OCI-LY7 (cell line): ENCODE data around the gene NINJ1. TPM values are rescaled to one million over a fixed set of nuclear protein-coding genes. Genes with fewer than 3 reads are reported as not detected.

Source experiments
- BruUV-seq: library from RNA; stranded (reverse); fragments of 400-500 nt; replicated peaks from 2 replicates; lab custom pipeline; 2021; lab: Mats Ljungman, UMichigan
- CTCF ChIA-PET: fragments of 300-600 bp; sonication (Branson Sonifier 250); formaldehyde crosslinking; loops from one replicate; lab custom pipeline; 2022; ENCODE audit warnings: antibody characterized with exemption; ENCODE audit not compliant: unreplicated experiment; lab: Charles Lee
- POLR2A ChIA-PET: fragments of 300-600 bp; sonication (Branson Sonifier 250); formaldehyde crosslinking; loops from one replicate; lab custom pipeline; 2022; ENCODE audit warnings: antibody characterized with exemption; lab: Charles Lee
- DNase-seq: peaks from one replicate; pipeline ENCODE4 v3.0.0-alpha.2; 2015; ENCODE audit warnings: low spot score
- H2AFZ ChIP-seq: fragments of 200-600 bp; sonication (generic), shearing (Covaris generic); 2 replicates; pipeline ENCODE4 v1.6.1; 2014; ENCODE audit warnings: mild to moderate bottlenecking, antibody characterized with exemption, low read length, moderate library complexity
- H3K27ac ChIP-seq: fragments of 200-600 bp; sonication (generic); 2 replicates; pipeline ENCODE4 v1.5.1; 2014; ENCODE audit warnings: mixed run types, low read depth, mild to moderate bottlenecking, moderate library complexity, low read length, inconsistent platforms; ENCODE audit not compliant: poor library complexity, severe bottlenecking
- H3K36me3 ChIP-seq: fragments of 200-600 bp; sonication (generic); 2 replicates; pipeline ENCODE4 v1.6.1; 2014; ENCODE audit warnings: mild to moderate bottlenecking, antibody characterized with exemption, low read length, moderate library complexity, mixed read lengths; ENCODE audit not compliant: insufficient read depth
- H3K4me1 ChIP-seq: fragments of 200-600 bp; sonication (generic); 2 replicates; pipeline ENCODE4 v1.5.1; 2014; ENCODE audit warnings: mild to moderate bottlenecking, low read length; ENCODE audit not compliant: insufficient read depth, poor library complexity, severe bottlenecking
- H3K4me2 ChIP-seq: fragments of 200-600 bp; sonication (generic); 2 replicates; pipeline ENCODE4 v1.6.1; 2014; ENCODE audit warnings: mild to moderate bottlenecking, low read length
- H3K4me3 ChIP-seq: fragments of 200-600 bp; sonication (generic); 2 replicates; pipeline ENCODE4 v1.5.1; 2014; ENCODE audit warnings: mild to moderate bottlenecking, low read depth, low read length; ENCODE audit not compliant: poor library complexity, severe bottlenecking
- H3K79me2 ChIP-seq: fragments of 200-600 bp; sonication (generic); 2 replicates; pipeline ENCODE4 v1.6.1; 2016; ENCODE audit warnings: low read depth, mild to moderate bottlenecking, low read length, moderate library complexity, mixed read lengths; ENCODE audit not compliant: insufficient read depth
- H3K9me2 ChIP-seq: fragments of 200-600 bp; sonication (generic); 2 replicates; pipeline ENCODE4 v1.6.1; 2016; ENCODE audit warnings: mild to moderate bottlenecking, low read length, mixed read lengths; ENCODE audit not compliant: insufficient read depth
- H3K9me3 ChIP-seq: fragments of 200-600 bp; sonication (generic); 2 replicates; pipeline ENCODE4 v1.6.1; 2014; ENCODE audit warnings: mild to moderate bottlenecking, mixed run types, low read length, mixed read lengths
- H4K20me1 ChIP-seq: fragments of 200-600 bp; sonication (generic); 2 replicates; pipeline ENCODE4 v1.6.1; 2014; ENCODE audit warnings: mild to moderate bottlenecking, antibody characterized with exemption, low read length, moderate library complexity, mixed read lengths; ENCODE audit not compliant: insufficient read depth
- EZH2phosphoT487 ChIP-seq: fragments of 200-600 bp; sonication (generic); IDR thresholded peaks from 2 replicates; pipeline ENCODE4 v1.6.1; 2018; ENCODE audit warnings: low read depth, borderline replicate concordance, mild to moderate bottlenecking, mixed run types, antibody characterized with exemption, low read length, moderate library complexity, mixed read lengths
- intact Hi-C: fragments of 100-400 bp; cut with micrococcal nuclease; formaldehyde crosslinking; loops from one replicate; pipeline ENCODE4 v1.10.0; 2022; ENCODE audit not compliant: unreplicated experiment
- total RNA-seq, 2 experiments: library from RNA; depleted of rRNA in 1 of 2; stranded (reverse); fragments of >200 nt in 1 of 2; shearing (Covaris generic) in 1 of 2; gene quantifications; 2 replicates each; pipeline ENCODE4 v1.2.3, GENCODE V29; 2014 to 2022
- TF ChIP-seq, protein P1 (sequence below): fragments of 200-600 bp; sonication (generic); conservative IDR thresholded peaks from 2 replicates; pipeline ENCODE4 v1.5.1; 2014; ENCODE audit warnings: mild to moderate bottlenecking, antibody characterized with exemption, low read length, moderate library complexity, mixed read lengths

Gene NINJ1
- total RNA-seq, 2 experiments from 2014 or later: 13.3 to 18.3 TPM

- Histone ChIP-seq H3K4me1 (peaks cover 44% of the 10 kb centered on the region), H3K4me3 (no peak overlapping the region), H3K9me3 (no peaks in the 10 kb centered on the region), H2AFZ (no peak overlapping the region), H3K27ac (no peak overlapping the region), H4K20me1 (no peaks in the 10 kb centered on the region), H3K4me2 (no peak overlapping the region), H3K9me2 (no peaks in the 10 kb centered on the region), H3K79me2 (no peaks in the 10 kb centered on the region), H3K36me3 (peaks cover 27% of the 10 kb centered on the region)
- ChIA-PET POLR2A (no interaction called here), CTCF (interaction anchor here (0.6 kb wide), 1 partner anchor 84 kb away, joined by 3 read pairs; no protein-coding TSS in a partner anchor)
- intact Hi-C loops: no loop called here
- no TSS peak for BruUV-seq
- DNase-seq: no peak
- no peak for TF ChIP-seq EZH2phosphoT487
- TF ChIP-seq, protein P1, sequence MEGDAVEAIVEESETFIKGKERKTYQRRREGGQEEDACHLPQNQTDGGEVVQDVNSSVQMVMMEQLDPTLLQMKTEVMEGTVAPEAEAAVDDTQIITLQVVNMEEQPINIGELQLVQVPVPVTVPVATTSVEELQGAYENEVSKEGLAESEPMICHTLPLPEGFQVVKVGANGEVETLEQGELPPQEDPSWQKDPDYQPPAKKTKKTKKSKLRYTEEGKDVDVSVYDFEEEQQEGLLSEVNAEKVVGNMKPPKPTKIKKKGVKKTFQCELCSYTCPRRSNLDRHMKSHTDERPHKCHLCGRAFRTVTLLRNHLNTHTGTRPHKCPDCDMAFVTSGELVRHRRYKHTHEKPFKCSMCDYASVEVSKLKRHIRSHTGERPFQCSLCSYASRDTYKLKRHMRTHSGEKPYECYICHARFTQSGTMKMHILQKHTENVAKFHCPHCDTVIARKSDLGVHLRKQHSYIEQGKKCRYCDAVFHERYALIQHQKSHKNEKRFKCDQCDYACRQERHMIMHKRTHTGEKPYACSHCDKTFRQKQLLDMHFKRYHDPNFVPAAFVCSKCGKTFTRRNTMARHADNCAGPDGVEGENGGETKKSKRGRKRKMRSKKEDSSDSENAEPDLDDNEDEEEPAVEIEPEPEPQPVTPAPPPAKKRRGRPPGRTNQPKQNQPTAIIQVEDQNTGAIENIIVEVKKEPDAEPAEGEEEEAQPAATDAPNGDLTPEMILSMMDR: no peak
Observed at GRCh38 chr9:93089481-93089991, 44.5 kb downstream of the NINJ1 start.

GRCh38 chr9:93089024-93089423 lies 45.0 kb downstream of the NINJ1 start:
- Histone ChIP-seq H3K9me2 (no peaks in the 10 kb centered on the region), H3K4me3 (no peak overlapping the region), H4K20me1 (no peaks in the 10 kb centered on the region), H3K36me3 (peaks cover 32% of the 10 kb centered on the region), H3K79me2 (no peaks in the 10 kb centered on the region), H3K4me1 (peaks cover 39% of the 10 kb centered on the region), H3K9me3 (no peaks in the 10 kb centered on the region), H3K4me2 (no peak overlapping the region), H2AFZ (no peak overlapping the region), H3K27ac (no peak overlapping the region)
- DNase-seq: no peak
- TF ChIP-seq, protein P1: no peak
- TF ChIP-seq EZH2phosphoT487: no peak
- CTCF ChIA-PET: interaction anchor here (0.6 kb wide), 1 partner anchor 84 kb away, joined by 3 read pairs; no protein-coding TSS in a partner anchor
- POLR2A ChIA-PET: no interaction called here
- intact Hi-C loops: no loop called here
- no TSS peak for BruUV-seq

- Histone ChIP-seq H4K20me1 (no peaks in the 10 kb centered on the region), H3K9me3 (no peaks in the 10 kb centered on the region), H3K4me2 (no peak overlapping the region), H2AFZ (no peak overlapping the region), H3K79me2 (no peaks in the 10 kb centered on the region), H3K36me3 (peaks cover 36% of the 10 kb centered on the region), H3K27ac (no peak overlapping the region), H3K9me2 (no peaks in the 10 kb centered on the region), H3K4me1 (peaks cover 35% of the 10 kb centered on the region), H3K4me3 (no peak overlapping the region)
- ChIA-PET POLR2A (no interaction called here), CTCF (interaction anchor here (0.6 kb wide), 1 partner anchor 86 kb away, joined by 3 read pairs; no protein-coding TSS in a partner anchor)
- TF ChIP-seq, protein P1: no peak
- TF ChIP-seq EZH2phosphoT487: no peak
- TSS peak; percentile 35 for BruUV-seq
- intact Hi-C loops: no loop called here
- DNase-seq: no peak
Observed at GRCh38 chr9:93088656-93089015, 45.4 kb downstream of the NINJ1 start.
